Measurements from ENCODE around the gene BNC2. TPM values are rescaled to one million over a fixed set of nuclear protein-coding genes. Genes with fewer than 3 reads are reported as not detected.

The BNC2 gene
- total and polyA plus RNA-seq, 2 of the 4 experiments (the other 2 are of a cell fraction) = 15.5 to 45.2 TPM

DNA sequence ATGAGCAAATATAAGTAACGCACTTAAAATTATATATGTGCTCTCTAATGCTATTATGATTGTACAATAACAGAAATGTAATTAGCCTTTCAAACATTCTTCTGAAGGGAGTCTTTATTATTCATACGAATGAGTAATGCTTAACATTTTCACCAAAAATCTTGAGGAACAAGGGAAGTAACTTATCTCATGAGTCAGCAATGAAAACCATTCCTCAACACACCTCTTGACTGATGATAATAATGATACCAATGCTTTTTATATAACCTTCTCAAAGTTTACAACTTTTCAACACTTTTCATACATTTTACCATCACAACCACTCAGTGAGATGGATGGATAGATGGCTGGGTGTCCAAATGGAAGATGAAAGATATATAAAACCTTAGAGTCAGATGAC is 369.3 kb downstream of the BNC2 start:
- CTCF ChIA-PET = no interaction called here
- H2BK5ac ChIP-seq (ENCODE audit: low read depth, low read length, poor library complexity, severe bottlenecking) = peak overlapping the region; percentile 56

More for the DNA sequence above, 369.3 kb downstream of the BNC2 start:
- Histone ChIP-seq H3K9me1 (ENCODE audit: insufficient read depth, low read length) (peaks cover 6% of the 10 kb centered on the region), H3K27me3 (ENCODE audit: control insufficient read depth, insufficient read depth, low read length) (no peaks in the 10 kb centered on the region), H2BK120ac (ENCODE audit: low read depth, low read length) (peak overlapping the region; percentile 24; the same call in 1 of the 2 replicates), H2BK20ac (ENCODE audit: low read depth, low read length) (no peak overlapping the region; the same call in 1 of the 2 replicates), H3K27ac (ENCODE audit: insufficient read depth, low read length) (no peak overlapping the region), H4K8ac (ENCODE audit: low read depth in 2 of 2, low read length in 2 of 2) (peak overlapping the region; percentile 60 to 75; a peak in 2 of 4 replicates), H4K91ac (ENCODE audit: insufficient read depth, low read depth, low read length) (no peak overlapping the region), H3K23ac (ENCODE audit: low read depth, low read length) (no peak overlapping the region), H3K56ac (ENCODE audit: extremely low read depth, insufficient read depth, low read length) (no peak overlapping the region), H3K4me3 (ENCODE audit: insufficient read depth, low read depth, low read length) (no peak overlapping the region), H4K5ac (ENCODE audit: low read depth, low read length) (no peak overlapping the region; the same call in 1 of the 2 replicates), H3K79me1 (ENCODE audit: low read depth in 1 of 2, low read length in 2 of 2) (peaks cover 20 to 39% of the 10 kb centered on the region in 2 experiments), H3K36me3 (ENCODE audit: control insufficient read depth, insufficient read depth, low read length) (no peaks in the 10 kb centered on the region), H2AK5ac (ENCODE audit: low read depth, low read length) (no peak overlapping the region), H3K4me2 (ENCODE audit: low read depth, low read length) (peak overlapping the region; percentile 61; the same call in 1 of the 2 replicates), H3K9me3 (ENCODE audit: control insufficient read depth, insufficient read depth, low read length) (no peaks in the 10 kb centered on the region), H3K18ac (ENCODE audit: low read depth, low read length) (no peak overlapping the region), H2AFZ (replicated peaks; ENCODE audit: low read length, poor library complexity) (no peak overlapping the region), H4K20me1 (ENCODE audit: insufficient read depth, low read length) (no peaks in the 10 kb centered on the region), H3K4ac (ENCODE audit: low read depth, low read length) (peak overlapping the region; percentile 55; the same call in 1 of the 2 replicates), H2AK9ac (replicated peaks; ENCODE audit: low read depth, low read length, poor library complexity) (no peak overlapping the region), H3K14ac (replicated peaks; ENCODE audit: low read depth, low read length) (no peak overlapping the region), H3K9ac (ENCODE audit: low read depth, low read length) (no peak overlapping the region), H2BK15ac (ENCODE audit: low read depth, low read length) (peak overlapping the region; percentile 73; the same call in 1 of the 3 replicates), H3K4me1 (ENCODE audit: control insufficient read depth, insufficient read depth, low read length) (peaks cover 13% of the 10 kb centered on the region)
- DNase-seq (peak; percentile 77), ATAC-seq (ENCODE audit: low read depth) (peak; percentile 31)
- no peak for TF ChIP-seq MXI1 (IDR thresholded peaks at IDR 0.05; ENCODE audit: borderline replicate concordance, low read depth, low read length)
- TF ChIP-seq FOS (IDR thresholded peaks at IDR 0.05; ENCODE audit: low read depth, low read length) = peak; percentile 59; the same call in 1 of the 2 replicates
- TF ChIP-seq NFE2L2 (IDR thresholded peaks at IDR 0.05; ENCODE audit: low read depth, low read length) = no peak
- no peak for TF ChIP-seq RCOR1 (IDR thresholded peaks at IDR 0.05; ENCODE audit: insufficient replicate concordance, low read length)
- TF ChIP-seq RFX5 (IDR thresholded peaks at IDR 0.05; ENCODE audit: low read depth, low read length) = no peak
- no peak for TF ChIP-seq SMC3 (IDR thresholded peaks at IDR 0.05; ENCODE audit: low read depth, low read length)
- TF ChIP-seq CEBPB (IDR thresholded peaks at IDR 0.05; ENCODE audit: low read depth, low read length) = no peak; the same call in 1 of the 2 replicates
- TF ChIP-seq, protein P1, sequence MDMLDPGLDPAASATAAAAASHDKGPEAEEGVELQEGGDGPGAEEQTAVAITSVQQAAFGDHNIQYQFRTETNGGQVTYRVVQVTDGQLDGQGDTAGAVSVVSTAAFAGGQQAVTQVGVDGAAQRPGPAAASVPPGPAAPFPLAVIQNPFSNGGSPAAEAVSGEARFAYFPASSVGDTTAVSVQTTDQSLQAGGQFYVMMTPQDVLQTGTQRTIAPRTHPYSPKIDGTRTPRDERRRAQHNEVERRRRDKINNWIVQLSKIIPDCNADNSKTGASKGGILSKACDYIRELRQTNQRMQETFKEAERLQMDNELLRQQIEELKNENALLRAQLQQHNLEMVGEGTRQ (IDR thresholded peaks at IDR 0.05; ENCODE audit: low read depth, low read length) = no peak
- no peak for TF ChIP-seq RAD21 (IDR thresholded peaks at IDR 0.05; ENCODE audit: low read length)
- TF ChIP-seq BHLHE40 (IDR thresholded peaks at IDR 0.05; ENCODE audit: low read depth, low read length) = no peak
- TF ChIP-seq, protein P2, sequence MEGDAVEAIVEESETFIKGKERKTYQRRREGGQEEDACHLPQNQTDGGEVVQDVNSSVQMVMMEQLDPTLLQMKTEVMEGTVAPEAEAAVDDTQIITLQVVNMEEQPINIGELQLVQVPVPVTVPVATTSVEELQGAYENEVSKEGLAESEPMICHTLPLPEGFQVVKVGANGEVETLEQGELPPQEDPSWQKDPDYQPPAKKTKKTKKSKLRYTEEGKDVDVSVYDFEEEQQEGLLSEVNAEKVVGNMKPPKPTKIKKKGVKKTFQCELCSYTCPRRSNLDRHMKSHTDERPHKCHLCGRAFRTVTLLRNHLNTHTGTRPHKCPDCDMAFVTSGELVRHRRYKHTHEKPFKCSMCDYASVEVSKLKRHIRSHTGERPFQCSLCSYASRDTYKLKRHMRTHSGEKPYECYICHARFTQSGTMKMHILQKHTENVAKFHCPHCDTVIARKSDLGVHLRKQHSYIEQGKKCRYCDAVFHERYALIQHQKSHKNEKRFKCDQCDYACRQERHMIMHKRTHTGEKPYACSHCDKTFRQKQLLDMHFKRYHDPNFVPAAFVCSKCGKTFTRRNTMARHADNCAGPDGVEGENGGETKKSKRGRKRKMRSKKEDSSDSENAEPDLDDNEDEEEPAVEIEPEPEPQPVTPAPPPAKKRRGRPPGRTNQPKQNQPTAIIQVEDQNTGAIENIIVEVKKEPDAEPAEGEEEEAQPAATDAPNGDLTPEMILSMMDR (conservative IDR thresholded peaks at IDR 0.05; ENCODE audit: low read depth, low read length) = no peak
- TF ChIP-seq, protein P3, sequence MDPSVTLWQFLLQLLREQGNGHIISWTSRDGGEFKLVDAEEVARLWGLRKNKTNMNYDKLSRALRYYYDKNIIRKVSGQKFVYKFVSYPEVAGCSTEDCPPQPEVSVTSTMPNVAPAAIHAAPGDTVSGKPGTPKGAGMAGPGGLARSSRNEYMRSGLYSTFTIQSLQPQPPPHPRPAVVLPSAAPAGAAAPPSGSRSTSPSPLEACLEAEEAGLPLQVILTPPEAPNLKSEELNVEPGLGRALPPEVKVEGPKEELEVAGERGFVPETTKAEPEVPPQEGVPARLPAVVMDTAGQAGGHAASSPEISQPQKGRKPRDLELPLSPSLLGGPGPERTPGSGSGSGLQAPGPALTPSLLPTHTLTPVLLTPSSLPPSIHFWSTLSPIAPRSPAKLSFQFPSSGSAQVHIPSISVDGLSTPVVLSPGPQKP (IDR thresholded peaks at IDR 0.05; ENCODE audit: borderline replicate concordance, low read depth, low read length) = no peak
- TF ChIP-seq MAFK (IDR thresholded peaks at IDR 0.05; ENCODE audit: low read depth, low read length) = peak; percentile 86
- TF ChIP-seq CHD1 (IDR thresholded peaks at IDR 0.05; ENCODE audit: low read depth, low read length) = no peak
- POLR2A ChIA-PET (ENCODE audit: unreplicated experiment) = no interaction called here
- no CpG with 5 or more reads among the region's 2 CpGs for WGBS, 2 experiments (ENCODE audit: extremely low coverage in 2 of 2, insufficient read length in 1 of 2)
- dilution Hi-C loops (cut with HindIII; ENCODE audit: low sequenced_read_pairs, unreplicated experiment) (no loop called here), intact Hi-C loops (cut with micrococcal nuclease) (loop anchor here (5.0 kb wide), 1 partner anchor 164 kb away; no protein-coding TSS in a partner anchor), in situ Hi-C loops (cut with MboI; ENCODE audit: low sequenced_read_pairs) (no loop called here)
- no TSS peak for BruUV-seq (replicated peaks)
